Type B pancreatic cell (in vitro differentiated cells): ENCODE results near the gene SPDYA. TPM values are rescaled to one million over a fixed set of nuclear protein-coding genes. Genes with fewer than 3 reads are reported as not detected.

Experiments used
- DNase-seq: peaks from one replicate; pipeline ENCODE4 v3.0.0; 2021; ENCODE audit warnings: mixed read lengths; ENCODE audit not compliant: unreplicated experiment; ENCODE audit errors: extremely low spot score
- H3K27ac Mint-ChIP-seq: 2 replicates; pipeline ENCODE4 v1.8.0; 2021; ENCODE audit warnings: mild to moderate bottlenecking, mixed read lengths
- H3K27me3 Mint-ChIP-seq: 2 replicates; pipeline ENCODE4 v1.8.0; 2021; ENCODE audit warnings: mixed read lengths
- H3K36me3 Mint-ChIP-seq: 2 replicates; pipeline ENCODE4 v1.8.0; 2021; ENCODE audit warnings: mixed read lengths
- H3K4me1 Mint-ChIP-seq: one replicate; pipeline ENCODE4 v1.8.0; 2021; ENCODE audit warnings: mixed read lengths; ENCODE audit not compliant: unreplicated experiment
- H3K4me3 Mint-ChIP-seq: 2 replicates; pipeline ENCODE4 v1.8.0; 2021; ENCODE audit warnings: mild to moderate bottlenecking, mixed read lengths
- H3K9me3 Mint-ChIP-seq: 2 replicates; pipeline ENCODE4 v1.8.0; 2021; ENCODE audit warnings: mixed read lengths
- CTCF ChIP-seq: fragments of 200-600 bp; sonication (generic); conservative IDR thresholded peaks from 2 replicates; pipeline ENCODE4 v1.5.0; 2021; ENCODE audit warnings: antibody characterized with exemption, mild to moderate bottlenecking
- total RNA-seq: library from RNA; stranded (reverse); gene quantifications from 2 replicates; pipeline ENCODE4 v1.2.1, GENCODE V29; 2021; ENCODE audit warnings: low replicate concordance

Gene SPDYA
- total RNA-seq, 1 donor from 2014 or later = 1.3 TPM

GRCh38 chr2:28828382-28828781 is 17.7 kb downstream of the SPDYA start:
- H3K36me3 Mint-ChIP-seq = no peaks in the 10 kb centered on the region
- H3K4me1 Mint-ChIP-seq = no peaks in the 10 kb centered on the region
- no peak for DNase-seq
- H3K27me3 Mint-ChIP-seq = no peaks in the 10 kb centered on the region
- H3K4me3 Mint-ChIP-seq = no peak overlapping the region
- H3K9me3 Mint-ChIP-seq = no peaks in the 10 kb centered on the region
- TF ChIP-seq CTCF = no peak
- no peak overlapping the region for H3K27ac Mint-ChIP-seq

GRCh38 chr2:28833740-28834470 is 23.3 kb downstream of the SPDYA start:
- Mint-ChIP-seq H3K9me3 (no peaks in the 10 kb centered on the region), H3K4me1 (no peaks in the 10 kb centered on the region), H3K36me3 (no peaks in the 10 kb centered on the region), H3K4me3 (no peak overlapping the region), H3K27me3 (no peaks in the 10 kb centered on the region), H3K27ac (no peak overlapping the region)
- TF ChIP-seq CTCF = no peak
- no peak for DNase-seq

- Mint-ChIP-seq H3K4me3 (no peak overlapping the region), H3K27ac (no peak overlapping the region), H3K36me3 (no peaks in the 10 kb centered on the region), H3K9me3 (no peaks in the 10 kb centered on the region), H3K27me3 (no peaks in the 10 kb centered on the region), H3K4me1 (no peaks in the 10 kb centered on the region)
- no peak for TF ChIP-seq CTCF
- no peak for DNase-seq
Measured at GRCh38 chr2:28835781-28836180, 25.1 kb downstream of the SPDYA start.

GRCh38 chr2:28838971-28839370 is 28.3 kb downstream of the SPDYA start:
- Mint-ChIP-seq H3K27me3 (no peaks in the 10 kb centered on the region), H3K4me3 (no peak overlapping the region), H3K36me3 (no peaks in the 10 kb centered on the region), H3K27ac (no peak overlapping the region), H3K4me1 (no peaks in the 10 kb centered on the region), H3K9me3 (no peaks in the 10 kb centered on the region)
- DNase-seq = no peak
- TF ChIP-seq CTCF = no peak

GRCh38 chr2:28842042-28842441 is 31.4 kb downstream of the SPDYA start:
- H3K27ac Mint-ChIP-seq = no peak overlapping the region
- H3K9me3 Mint-ChIP-seq = no peaks in the 10 kb centered on the region
- H3K4me3 Mint-ChIP-seq = no peak overlapping the region
- no peaks in the 10 kb centered on the region for H3K4me1 Mint-ChIP-seq
- H3K27me3 Mint-ChIP-seq = no peaks in the 10 kb centered on the region
- no peak for DNase-seq
- no peak for TF ChIP-seq CTCF
- no peaks in the 10 kb centered on the region for H3K36me3 Mint-ChIP-seq
